Breast epithelium (tissue), 4 donors: ENCODE results near the gene COQ8B. TPM values are rescaled to one million over a fixed set of nuclear protein-coding genes. Genes with fewer than 3 reads are reported as not detected.
A peak's percentile ranks its signal among the peaks of the same experiment; 100 is the strongest.

Experiments
- DNase-seq, 2 donors: peaks; one replicate each; pipeline ENCODE4 v3.0.0-alpha.2; 2019; ENCODE audit warnings: low spot score in 2 of 2
- H3K27ac ChIP-seq, 2 donors: fragments of 200-600 bp; sonication (generic) in 1 of 2; one replicate each; pipeline ENCODE4 v1.5.1; 2016 to 2019; ENCODE audit warnings: mild to moderate bottlenecking in 1 of 2
- H3K27me3 ChIP-seq, 2 donors: fragments of 200-600 bp; sonication (generic) in 1 of 2; one replicate each; pipeline versions ENCODE4 v1.5.1 to v1.6.0; 2017 to 2019; ENCODE audit warnings: control low read depth in 1 of 2, mild to moderate bottlenecking in 1 of 2
- H3K36me3 ChIP-seq: fragments of 200-600 bp; one replicate; pipeline ENCODE4 v1.5.1; 2019
- H3K4me1 ChIP-seq, 2 donors: fragments of 200-600 bp; sonication (generic); one replicate each; pipeline ENCODE4 v1.5.1; 2016 to 2019; ENCODE audit warnings: control low read depth in 1 of 2
- H3K4me3 ChIP-seq, 3 donors: fragments of 200-600 bp; sonication (generic); 1 replicate in 2 of 3; 2 replicates in 1 of 3; pipeline ENCODE4 v1.5.1; 2016 to 2019; ENCODE audit warnings: mild to moderate bottlenecking in 3 of 3, moderate library complexity in 2 of 3
- H3K9me3 ChIP-seq, 2 donors: fragments of 200-600 bp; sonication (generic) in 1 of 2; one replicate each; pipeline ENCODE4 v1.5.1; 2016 to 2019; ENCODE audit warnings: control low read depth in 1 of 2
- POLR2A ChIP-seq: fragments of 450-650 bp; IDR thresholded peaks from one replicate; pipeline ENCODE4 v1.6.1; 2016; ENCODE audit warnings: antibody characterized with exemption, mild to moderate bottlenecking, moderate library complexity
- POLR2AphosphoS5 ChIP-seq, 3 donors: sonication (generic); formaldehyde crosslinking; IDR thresholded peaks; one replicate each; pipeline ENCODE4 v1.6.1; 2017; ENCODE audit warnings: antibody characterized with exemption in 3 of 3
- intact Hi-C: fragments of 100-400 bp; cut with DNase I; formaldehyde crosslinking; loops from one replicate; pipeline ENCODE4 v1.15.1; 2023; ENCODE audit warnings: low total_unique reads
- total RNA-seq, 3 donors: library from RNA; depleted of rRNA; stranded (reverse); fragments of >200 nt; gene quantifications; one replicate each; pipeline ENCODE4 v1.1.0, GENCODE V29; 2016
- TF ChIP-seq, protein P1 (sequence below), 3 donors: fragments of 450-650 bp; IDR thresholded peaks; one replicate each; pipeline ENCODE4 v1.5.1; 2016 to 2017; ENCODE audit warnings: antibody characterized with exemption in 3 of 3, mild to moderate bottlenecking in 3 of 3, moderate library complexity in 3 of 3

COQ8B gene
- total RNA-seq, 3 donors from 2014 or later: 28.2 to 50.8 (median 45.7) TPM

DNA sequence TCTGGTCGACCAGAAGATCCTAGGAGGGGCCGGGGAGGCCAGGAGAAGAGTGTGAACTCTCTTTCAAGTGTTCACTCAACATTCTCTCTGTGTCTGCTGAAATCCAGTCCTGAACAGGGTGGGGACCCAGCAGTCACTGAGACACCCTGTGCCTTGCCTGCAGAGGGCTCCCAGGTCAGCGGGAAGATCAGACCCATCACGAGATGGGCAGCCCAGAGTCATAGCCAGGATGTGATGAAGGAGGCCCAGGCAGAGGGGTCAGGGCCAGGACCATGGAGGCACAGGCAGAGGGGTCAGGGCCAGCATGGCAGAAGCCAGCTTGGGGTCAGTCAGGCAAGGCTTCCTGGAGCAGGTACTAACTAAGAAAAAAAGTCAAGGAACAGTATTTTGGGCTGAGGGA lies 35.6 kb downstream of the COQ8B start:
- peaks cover 8% of the 10 kb centered on the region for H3K36me3 ChIP-seq
- no peak overlapping the region for H3K27ac ChIP-seq
- H3K9me3 ChIP-seq: no peaks in the 10 kb centered on the region
- no peak overlapping the region for H3K4me3 ChIP-seq
- TF ChIP-seq, protein P1, sequence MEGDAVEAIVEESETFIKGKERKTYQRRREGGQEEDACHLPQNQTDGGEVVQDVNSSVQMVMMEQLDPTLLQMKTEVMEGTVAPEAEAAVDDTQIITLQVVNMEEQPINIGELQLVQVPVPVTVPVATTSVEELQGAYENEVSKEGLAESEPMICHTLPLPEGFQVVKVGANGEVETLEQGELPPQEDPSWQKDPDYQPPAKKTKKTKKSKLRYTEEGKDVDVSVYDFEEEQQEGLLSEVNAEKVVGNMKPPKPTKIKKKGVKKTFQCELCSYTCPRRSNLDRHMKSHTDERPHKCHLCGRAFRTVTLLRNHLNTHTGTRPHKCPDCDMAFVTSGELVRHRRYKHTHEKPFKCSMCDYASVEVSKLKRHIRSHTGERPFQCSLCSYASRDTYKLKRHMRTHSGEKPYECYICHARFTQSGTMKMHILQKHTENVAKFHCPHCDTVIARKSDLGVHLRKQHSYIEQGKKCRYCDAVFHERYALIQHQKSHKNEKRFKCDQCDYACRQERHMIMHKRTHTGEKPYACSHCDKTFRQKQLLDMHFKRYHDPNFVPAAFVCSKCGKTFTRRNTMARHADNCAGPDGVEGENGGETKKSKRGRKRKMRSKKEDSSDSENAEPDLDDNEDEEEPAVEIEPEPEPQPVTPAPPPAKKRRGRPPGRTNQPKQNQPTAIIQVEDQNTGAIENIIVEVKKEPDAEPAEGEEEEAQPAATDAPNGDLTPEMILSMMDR (IDR thresholded peaks at IDR 0.05): no peak
- no peak for TF ChIP-seq POLR2AphosphoS5 (IDR thresholded peaks at IDR 0.05)
- intact Hi-C loops: no loop called here
- no peaks in the 10 kb centered on the region for H3K27me3 ChIP-seq
- no peak for DNase-seq
- H3K4me1 ChIP-seq: no peaks in the 10 kb centered on the region

DNA sequence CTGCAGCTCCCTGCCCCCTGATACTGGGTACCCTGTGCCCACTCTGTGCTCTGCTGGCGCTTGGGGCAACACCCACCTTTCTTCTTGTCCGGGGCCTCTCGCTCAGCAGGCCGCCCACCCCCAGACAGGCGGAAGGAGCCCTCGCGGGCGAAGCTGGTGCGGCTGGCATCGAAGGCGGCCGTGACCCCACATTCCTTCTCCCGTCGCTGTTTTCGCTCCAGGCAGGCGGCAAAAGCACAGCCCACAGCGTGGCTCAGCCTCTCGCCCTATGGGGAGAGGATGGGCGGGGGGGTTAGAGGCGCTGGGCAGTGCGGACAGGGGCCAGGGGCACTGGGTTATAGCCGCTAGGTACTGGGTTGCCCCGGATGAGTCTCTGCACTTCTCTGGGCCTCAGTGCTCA lies 39.5 kb downstream of the COQ8B start:
- intact Hi-C loops: no loop called here
- Histone ChIP-seq H3K27ac (no peak overlapping the region), H3K36me3 (peaks cover 8% of the 10 kb centered on the region), H3K27me3 (no peaks in the 10 kb centered on the region), H3K4me1 (no peaks in the 10 kb centered on the region), H3K9me3 (no peaks in the 10 kb centered on the region), H3K4me3 (no peak overlapping the region)
- no peak for DNase-seq
- TF ChIP-seq POLR2AphosphoS5 (IDR thresholded peaks at IDR 0.05): no peak
- TF ChIP-seq, protein P1 (IDR thresholded peaks at IDR 0.05): no peak
- no peak for TF ChIP-seq POLR2A

DNA sequence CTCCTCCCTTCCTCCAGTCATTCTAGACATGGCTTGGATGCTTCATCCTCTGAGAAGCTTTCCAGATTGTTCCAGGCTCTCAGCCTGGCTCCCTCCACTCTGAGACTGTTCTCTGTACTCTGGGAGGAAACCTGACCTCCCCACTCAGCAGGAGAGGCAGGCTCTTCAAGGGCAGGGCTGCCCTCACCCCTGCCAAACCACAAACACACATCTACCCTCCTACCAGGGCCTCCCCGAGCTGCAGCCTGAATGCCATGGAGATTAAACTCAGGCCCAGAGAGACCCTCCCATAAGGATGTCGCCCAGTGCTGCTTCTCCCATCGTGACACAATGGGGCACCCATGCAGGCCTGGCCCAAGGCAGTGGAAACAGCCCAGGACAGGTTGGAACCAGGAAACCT lies 42.4 kb downstream of the COQ8B start:
- H3K4me1 ChIP-seq: no peaks in the 10 kb centered on the region
- intact Hi-C loops: no loop called here
- H3K27me3 ChIP-seq: no peaks in the 10 kb centered on the region
- no peak overlapping the region for H3K4me3 ChIP-seq
- no peak for DNase-seq
- peaks cover 5% of the 10 kb centered on the region for H3K36me3 ChIP-seq
- no peaks in the 10 kb centered on the region for H3K9me3 ChIP-seq
- TF ChIP-seq, protein P1 (IDR thresholded peaks at IDR 0.05): no peak
- TF ChIP-seq POLR2AphosphoS5 (IDR thresholded peaks at IDR 0.05): no peak
- TF ChIP-seq POLR2A: no peak
- H3K27ac ChIP-seq: peak overlapping the region in 1 of 2 donors; percentile 5

DNA sequence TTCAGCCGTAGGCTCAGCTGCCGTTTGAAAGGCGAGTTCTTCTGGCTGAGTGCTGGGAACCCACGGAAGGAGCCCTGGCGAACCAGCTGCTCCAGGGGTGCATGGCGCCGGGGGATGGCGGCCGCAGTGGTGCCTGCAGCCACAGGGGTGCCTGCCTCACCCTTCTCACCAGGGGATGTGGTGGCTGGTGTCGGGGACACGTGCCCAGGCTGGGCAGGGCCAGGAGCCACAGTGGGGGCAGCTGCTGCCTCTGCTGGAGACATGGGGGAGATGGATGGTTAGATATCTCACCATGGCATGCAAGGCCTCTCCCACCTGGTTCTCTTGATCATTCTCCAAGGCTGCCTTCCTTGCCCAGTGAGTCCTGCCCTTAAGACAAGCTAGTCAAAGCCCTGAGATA lies 43.3 kb downstream of the COQ8B start:
- TF ChIP-seq POLR2A (no peak), POLR2AphosphoS5 (IDR thresholded peaks at IDR 0.05) (no peak)
- TF ChIP-seq, protein P1 (IDR thresholded peaks at IDR 0.05): no peak
- Histone ChIP-seq H3K4me1 (no peaks in the 10 kb centered on the region), H3K27me3 (no peaks in the 10 kb centered on the region), H3K4me3 (no peak overlapping the region), H3K27ac (no peak overlapping the region), H3K9me3 (no peaks in the 10 kb centered on the region), H3K36me3 (peaks cover 5% of the 10 kb centered on the region)
- DNase-seq: no peak
- intact Hi-C loops: no loop called here

DNA sequence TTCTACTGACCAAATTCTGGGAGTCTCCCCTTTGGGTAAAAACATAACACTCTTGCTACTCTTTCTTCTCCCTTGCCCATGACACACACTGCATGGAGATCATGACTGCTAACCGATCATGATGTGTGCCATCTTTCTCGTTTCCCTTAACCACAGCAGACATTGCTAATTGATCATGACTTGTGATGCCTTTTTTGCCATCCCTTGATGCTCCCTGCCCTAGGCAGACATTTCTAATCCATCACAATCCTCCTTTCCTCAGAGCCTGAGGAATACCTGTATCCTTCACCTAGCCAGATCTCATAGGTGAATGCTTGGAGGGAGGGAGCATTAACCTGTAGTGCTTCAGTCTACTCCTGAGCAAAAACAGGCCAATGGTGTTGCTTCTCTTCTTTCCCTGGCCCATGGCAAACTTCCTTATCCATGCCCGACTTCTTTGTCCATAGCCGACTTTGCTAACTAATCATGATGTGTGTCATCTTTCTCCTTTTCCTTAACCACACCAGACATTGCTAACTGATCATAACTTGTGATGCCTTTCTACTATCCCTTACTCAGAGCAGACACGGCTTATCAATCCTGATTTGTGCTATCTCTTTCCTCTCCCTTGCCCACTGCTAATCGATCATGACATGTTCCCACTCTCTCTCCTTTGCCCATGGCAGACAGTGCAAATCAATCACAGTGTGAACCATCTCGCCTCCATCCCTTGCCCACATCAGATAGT lies 44.0 kb downstream of the COQ8B start:
- Histone ChIP-seq H3K9me3 (no peaks in the 10 kb centered on the region), H3K4me3 (no peak overlapping the region), H3K36me3 (peaks cover 5% of the 10 kb centered on the region), H3K27me3 (no peaks in the 10 kb centered on the region), H3K4me1 (no peaks in the 10 kb centered on the region), H3K27ac (no peak overlapping the region)
- intact Hi-C loops: no loop called here
- no peak for TF ChIP-seq POLR2A
- no peak for TF ChIP-seq POLR2AphosphoS5 (IDR thresholded peaks at IDR 0.05)
- TF ChIP-seq, protein P1 (IDR thresholded peaks at IDR 0.05): no peak
- DNase-seq: no peak
